ENCODE results near the gene LDAH.
"Not testable (repeated sequence)": the region's sequence is repeated elsewhere in the genome, so short reads cannot be mapped to it uniquely, and the experiment has no call there.

The LDAH gene

GRCh38 chr2:20823917-20824316, 1.0 kb upstream of the LDAH start:
- DNase-seq (ENCODE audit: low read depth in 1 of 2, low spot score in 1 of 2) = no peak
- in situ Hi-C loops (cut with HindIII; ENCODE audit: low pct_unique_long_range_greater_than_20kb, low sequenced_read_pairs) = no loop called here

DNA sequence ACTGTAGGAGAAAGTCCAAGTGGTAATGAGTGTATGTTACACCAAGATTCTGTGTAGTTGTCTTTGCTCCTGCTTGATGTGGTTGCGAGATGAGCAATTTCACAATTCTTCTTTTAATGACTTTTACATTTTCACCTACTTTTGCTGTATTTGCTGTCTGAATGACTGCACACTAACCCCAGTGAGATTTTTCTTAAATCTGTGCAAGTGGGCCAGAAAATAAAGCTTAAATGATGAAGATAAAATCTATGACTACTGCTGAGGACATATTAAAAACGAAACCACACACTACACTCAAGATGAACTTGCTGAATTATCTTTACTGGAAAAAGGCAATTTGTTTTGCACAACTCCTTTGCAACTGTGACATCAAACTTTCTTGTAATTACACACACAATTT, 4.1 kb downstream of the LDAH start:
- DNase-seq (ENCODE audit: low read depth in 1 of 2, low spot score in 1 of 2) = no peak
- in situ Hi-C loops (cut with HindIII; ENCODE audit: low pct_unique_long_range_greater_than_20kb, low sequenced_read_pairs) = no loop called here
- TF ChIP-seq JUND (IDR thresholded peaks at IDR 0.05; ENCODE audit: low read depth) = no peak

More at GRCh38 chr2:20823917-20824316, 1.0 kb upstream of the LDAH start:
- no peak for TF ChIP-seq JUND (IDR thresholded peaks at IDR 0.05; ENCODE audit: low read depth)

- in situ Hi-C loops (cut with HindIII; ENCODE audit: low pct_unique_long_range_greater_than_20kb, low sequenced_read_pairs) = no loop called here
- no peak for TF ChIP-seq JUND (IDR thresholded peaks at IDR 0.05; ENCODE audit: low read depth)
- DNase-seq (ENCODE audit: low read depth in 1 of 2, low spot score in 1 of 2) = no peak
Measured at GRCh38 chr2:20815216-20815615, 7.7 kb downstream of the LDAH start.

GRCh38 chr2:20812779-20813178, 10.1 kb downstream of the LDAH start:
- TF ChIP-seq JUND (IDR thresholded peaks at IDR 0.05; ENCODE audit: low read depth) = no peak
- in situ Hi-C loops (cut with HindIII; ENCODE audit: low pct_unique_long_range_greater_than_20kb, low sequenced_read_pairs) = no loop called here
- DNase-seq (ENCODE audit: low read depth in 1 of 2, low spot score in 1 of 2) = no peak

DNA sequence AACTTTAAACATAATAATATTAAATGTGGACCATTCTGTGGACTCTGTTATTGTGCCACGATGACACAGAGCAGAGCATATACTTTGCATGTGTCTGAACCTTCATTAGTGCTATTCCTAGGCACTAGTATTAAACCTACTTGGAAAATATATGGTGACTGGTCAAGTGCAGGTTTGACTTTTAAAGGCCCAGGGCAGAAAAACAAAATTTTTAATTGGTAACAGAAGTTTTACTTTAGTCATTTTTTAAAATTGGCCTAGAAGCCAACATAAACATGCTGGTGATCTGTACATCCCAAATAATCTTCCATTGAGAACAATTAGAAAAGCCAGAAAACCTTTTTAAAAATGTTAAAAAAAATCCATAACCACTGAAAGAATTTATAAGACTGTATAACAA, 16.6 kb downstream of the LDAH start:
- in situ Hi-C loops (cut with HindIII; ENCODE audit: low pct_unique_long_range_greater_than_20kb, low sequenced_read_pairs) = no loop called here
- TF ChIP-seq JUND (IDR thresholded peaks at IDR 0.05; ENCODE audit: low read depth) = no peak
- no peak for DNase-seq (ENCODE audit: low read depth in 1 of 2, low spot score in 1 of 2)

GRCh38 chr2:20803974-20804373, 18.9 kb downstream of the LDAH start:
- no peak for DNase-seq (ENCODE audit: low read depth in 1 of 2, low spot score in 1 of 2)
- TF ChIP-seq JUND (IDR thresholded peaks at IDR 0.05; ENCODE audit: low read depth) = no peak
- in situ Hi-C loops (cut with HindIII; ENCODE audit: low pct_unique_long_range_greater_than_20kb, low sequenced_read_pairs) = no loop called here

DNA sequence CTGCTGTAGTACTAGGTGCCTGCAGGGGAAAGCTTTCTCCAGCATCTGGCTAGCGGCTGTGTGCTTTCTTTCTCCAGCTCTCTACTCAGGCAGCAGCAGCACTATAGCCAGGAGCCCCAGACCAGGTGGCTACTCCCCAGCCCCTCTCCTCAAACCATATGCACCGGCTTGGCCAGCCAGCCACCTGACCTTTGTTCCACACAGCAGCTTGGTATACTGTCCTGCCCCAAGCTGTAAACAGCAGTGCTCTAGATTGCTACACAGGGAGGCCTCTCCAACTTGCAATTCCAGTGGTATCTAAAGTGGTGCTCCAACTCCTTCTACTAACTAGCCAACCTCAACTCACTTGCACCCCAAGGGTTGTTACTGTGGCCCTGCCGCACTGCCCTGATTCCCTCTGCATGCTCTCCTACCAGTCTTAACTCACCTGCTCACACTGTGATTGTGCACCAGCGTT, 19.6 kb downstream of the LDAH start:
- TF ChIP-seq JUND (IDR thresholded peaks at IDR 0.05; ENCODE audit: low read depth) = no peak
- in situ Hi-C loops (cut with HindIII; ENCODE audit: low pct_unique_long_range_greater_than_20kb, low sequenced_read_pairs) = no loop called here
- no peak for DNase-seq (ENCODE audit: low read depth in 1 of 2, low spot score in 1 of 2)

GRCh38 chr2:20797096-20797495, 25.8 kb downstream of the LDAH start:
- TF ChIP-seq JUND (IDR thresholded peaks at IDR 0.05; ENCODE audit: low read depth) = no peak
- in situ Hi-C loops (cut with HindIII; ENCODE audit: low pct_unique_long_range_greater_than_20kb, low sequenced_read_pairs) = no loop called here
- no peak for DNase-seq (ENCODE audit: low read depth in 1 of 2, low spot score in 1 of 2)

GRCh38 chr2:20796374-20796791, 26.5 kb downstream of the LDAH start:
- DNase-seq (ENCODE audit: low read depth in 1 of 2, low spot score in 1 of 2) = no peak

GRCh38 chr2:20793944-20794343, 29.0 kb downstream of the LDAH start:
- in situ Hi-C loops (cut with HindIII; ENCODE audit: low pct_unique_long_range_greater_than_20kb, low sequenced_read_pairs); DNase-seq (ENCODE audit: low read depth in 1 of 2, low spot score in 1 of 2): not testable (repeated sequence)

More at GRCh38 chr2:20796374-20796791, 26.5 kb downstream of the LDAH start:
- in situ Hi-C loops (cut with HindIII; ENCODE audit: low pct_unique_long_range_greater_than_20kb, low sequenced_read_pairs) = no loop called here
- TF ChIP-seq JUND (IDR thresholded peaks at IDR 0.05; ENCODE audit: low read depth) = no peak

DNA sequence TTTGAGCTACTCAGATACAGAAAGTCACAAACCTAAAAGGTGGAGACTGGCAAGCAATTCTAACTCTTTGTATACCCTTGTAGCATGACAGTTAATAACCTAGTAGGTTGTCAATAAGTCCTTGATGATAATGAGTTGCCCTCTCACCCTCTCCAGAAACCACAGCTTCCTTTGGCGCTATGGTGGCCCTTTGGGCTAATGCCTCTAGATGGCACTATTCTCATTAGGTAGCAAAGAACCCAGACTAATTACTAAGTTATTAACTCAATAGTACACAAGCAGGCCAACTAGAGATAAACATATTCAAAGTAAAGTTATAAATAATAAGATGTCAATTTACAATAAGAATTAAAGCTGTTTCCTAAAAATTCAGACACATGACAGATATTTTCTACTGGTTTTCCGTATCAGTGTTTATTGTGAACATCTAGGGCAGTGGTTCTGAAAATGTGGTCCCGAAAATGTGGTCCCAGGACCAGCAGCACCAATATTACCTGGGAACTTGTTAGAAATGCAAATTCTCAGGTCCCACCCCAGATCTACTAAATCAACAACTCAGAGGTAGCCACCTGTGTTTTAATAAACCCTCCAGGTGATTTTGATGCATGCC, 41.1 kb downstream of the LDAH start:
- in situ Hi-C loops (cut with HindIII; ENCODE audit: low pct_unique_long_range_greater_than_20kb, low sequenced_read_pairs) = no loop called here

GRCh38 chr2:20771299-20771698, 51.6 kb downstream of the LDAH start:
- in situ Hi-C loops (cut with HindIII; ENCODE audit: low pct_unique_long_range_greater_than_20kb, low sequenced_read_pairs) = no loop called here
- DNase-seq (ENCODE audit: low read depth in 1 of 2, low spot score in 1 of 2) = no peak
- TF ChIP-seq JUND (IDR thresholded peaks at IDR 0.05; ENCODE audit: low read depth) = no peak

More for the DNA sequence above, 41.1 kb downstream of the LDAH start:
- TF ChIP-seq JUND (IDR thresholded peaks at IDR 0.05; ENCODE audit: low read depth) = no peak
- peak in 1 of 2 experiments; percentile 38 for DNase-seq (ENCODE audit: low read depth in 1 of 2, low spot score in 1 of 2)

DNA sequence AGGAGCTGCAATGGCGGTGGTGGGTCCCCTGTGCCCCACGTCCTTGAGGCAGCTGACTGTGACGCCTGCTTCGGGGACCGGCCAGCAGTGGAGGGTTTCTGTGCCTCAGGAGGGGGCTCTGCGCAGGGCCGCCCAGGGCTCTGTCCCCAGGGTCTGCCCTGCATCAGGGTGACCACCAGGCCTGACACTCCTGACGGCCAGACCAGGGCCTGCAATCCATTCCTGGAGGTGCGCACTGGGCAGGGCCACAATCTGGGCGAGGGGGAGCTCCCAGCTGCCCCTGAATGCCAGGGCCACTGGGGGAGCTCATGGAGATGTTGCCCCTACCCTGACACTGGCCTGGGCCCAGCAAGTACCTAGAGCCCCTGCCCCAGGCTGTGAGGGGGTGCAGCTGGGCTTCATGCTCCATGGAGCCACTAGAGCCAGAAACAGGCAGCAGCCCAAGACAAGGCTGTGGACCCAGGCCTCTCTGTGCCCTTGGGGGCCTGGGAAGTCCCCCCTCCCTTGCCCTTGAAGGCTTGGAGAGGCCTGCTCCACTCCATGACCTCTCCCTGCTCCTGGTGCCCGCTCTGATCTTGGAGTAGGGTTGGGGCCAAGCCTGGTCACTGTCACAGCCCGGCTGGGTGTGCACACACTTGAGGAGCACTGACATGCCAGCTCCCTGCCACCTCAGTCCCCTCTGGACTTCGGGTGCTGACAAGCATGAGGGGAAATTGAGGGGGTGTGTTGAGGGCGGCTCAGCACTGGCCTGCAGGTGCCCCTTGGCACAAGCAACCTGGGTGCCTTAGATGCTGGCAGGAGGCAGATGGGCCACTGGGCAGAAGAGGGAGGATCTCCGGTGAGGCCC, 55.9 kb downstream of the LDAH start:
- TF ChIP-seq JUND (IDR thresholded peaks at IDR 0.05; ENCODE audit: low read depth) = no peak
- DNase-seq (ENCODE audit: low read depth in 1 of 2, low spot score in 1 of 2) = no peak
- in situ Hi-C loops (cut with HindIII; ENCODE audit: low pct_unique_long_range_greater_than_20kb, low sequenced_read_pairs) = no loop called here
